ENCODE measurements around the gene NF2.

The NF2 gene

DNA sequence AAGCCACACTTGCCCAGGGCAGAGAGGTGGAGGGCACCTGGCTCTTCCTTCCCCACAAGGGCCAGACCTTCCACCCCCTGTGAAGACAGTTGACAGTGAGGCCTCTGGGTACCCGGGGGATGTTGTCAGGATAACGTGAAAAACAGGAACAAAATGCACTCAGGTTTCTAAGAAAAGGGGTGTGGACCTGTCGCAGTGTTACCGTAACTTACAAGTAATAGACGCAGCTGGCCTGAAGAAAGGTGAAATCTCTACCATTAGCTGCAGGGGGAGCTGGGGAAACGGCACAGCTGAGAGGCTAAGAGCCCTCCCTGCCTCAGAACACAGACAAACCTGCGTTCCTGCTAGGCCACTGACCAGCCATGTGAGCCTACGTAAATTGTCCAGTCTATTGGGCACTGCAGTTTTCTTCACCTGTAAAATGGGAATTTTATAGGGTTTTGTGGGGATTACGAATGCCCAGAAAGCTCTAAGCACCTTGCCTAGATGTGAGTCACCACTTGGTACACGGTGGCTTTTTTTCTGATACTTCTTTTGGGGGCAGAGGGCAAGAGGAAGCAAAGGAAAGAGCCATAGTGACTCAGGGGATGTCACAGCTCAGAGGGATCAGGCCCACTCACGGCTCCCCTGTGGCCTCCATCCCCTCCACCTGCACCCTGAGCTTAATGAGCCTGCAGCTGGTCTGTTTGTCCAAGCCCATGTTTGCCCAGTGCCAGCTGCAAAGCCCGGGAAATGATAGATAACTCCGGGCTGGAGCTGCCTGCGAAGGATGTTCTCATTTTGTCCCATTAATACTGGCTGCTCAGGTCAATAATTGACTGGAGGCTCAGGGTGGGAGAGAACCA is 97.9 kb downstream of the NF2 start:
- DNase-seq, result no peak

DNA sequence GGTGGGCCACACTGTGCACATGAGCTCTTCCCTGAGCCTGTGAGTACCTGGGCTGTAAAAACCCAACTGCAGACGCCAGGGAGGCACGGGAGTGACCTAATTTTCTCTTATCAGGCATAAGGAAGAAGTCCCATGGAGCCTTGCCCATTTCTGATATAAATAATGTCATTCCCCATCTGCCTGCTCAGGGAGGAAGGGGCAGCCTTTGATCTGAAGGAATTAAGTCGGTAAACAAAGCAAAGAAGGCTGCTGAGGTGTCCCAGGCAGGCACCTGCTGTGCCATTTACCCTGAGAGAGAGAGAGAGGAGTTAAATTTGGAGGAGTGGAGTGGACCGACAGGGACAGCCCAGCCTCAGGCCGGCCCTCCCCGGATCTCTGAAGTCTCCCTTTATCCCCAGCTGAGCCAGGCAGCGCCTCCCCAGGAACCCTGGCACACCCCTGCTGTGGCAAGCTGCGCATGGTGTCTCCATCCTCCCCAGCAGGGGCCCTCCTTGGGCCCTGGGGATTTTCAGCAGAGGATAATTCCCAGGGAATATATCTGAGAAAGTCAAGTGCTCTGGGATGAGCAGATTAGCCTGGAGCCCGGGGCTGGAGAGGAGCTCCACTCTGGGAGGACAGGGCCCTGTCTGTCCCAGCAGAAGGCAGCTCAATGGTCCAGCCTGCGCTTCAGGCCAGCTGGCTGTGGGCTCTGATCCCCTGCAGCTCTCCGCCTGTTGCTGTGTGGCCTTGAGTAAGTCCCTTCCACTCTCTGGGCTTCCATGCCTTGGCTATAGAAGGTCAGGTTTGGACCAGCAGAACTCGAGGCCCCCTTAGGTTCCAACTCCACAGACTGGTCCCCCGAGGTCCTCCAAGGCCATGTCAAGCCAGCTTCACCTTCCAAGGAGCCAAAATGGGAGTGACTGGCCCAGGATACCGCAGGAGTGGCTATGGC is 98.8 kb downstream of the NF2 start:
- peak in 3 of 58 donors; percentile 28 to 30 (median 28) for DNase-seq

DNA sequence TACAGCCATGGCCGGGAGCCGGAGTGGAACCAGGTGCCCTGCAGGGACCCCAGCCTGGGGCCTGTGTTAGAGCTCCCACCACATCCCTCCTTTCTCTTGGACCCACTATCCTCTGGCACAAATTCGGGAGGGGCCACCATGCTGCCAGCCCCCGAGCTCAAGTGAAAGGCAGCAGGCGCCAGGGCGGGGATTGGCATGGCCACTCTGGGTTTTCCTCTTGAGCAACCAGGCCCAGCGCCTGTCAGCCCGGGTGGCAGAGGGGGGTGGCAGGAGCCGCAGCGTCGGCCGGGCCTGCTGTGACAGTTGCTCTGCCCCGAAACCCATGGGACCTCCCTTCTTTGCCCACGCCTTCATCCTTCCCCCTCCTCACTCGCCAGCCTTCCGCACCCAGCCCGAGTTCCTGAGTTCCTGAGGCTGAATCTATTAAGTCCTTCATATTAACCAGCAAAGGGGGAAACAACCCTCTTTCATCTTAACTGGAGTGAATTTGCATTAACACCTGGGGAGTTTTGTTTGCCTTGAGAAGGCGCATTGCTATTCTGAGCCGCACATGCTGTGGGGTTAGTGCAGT is 99.6 kb downstream of the NF2 start:
- peak in 23 of 58 donors; percentile 13 to 60 (median 36) for DNase-seq

DNA sequence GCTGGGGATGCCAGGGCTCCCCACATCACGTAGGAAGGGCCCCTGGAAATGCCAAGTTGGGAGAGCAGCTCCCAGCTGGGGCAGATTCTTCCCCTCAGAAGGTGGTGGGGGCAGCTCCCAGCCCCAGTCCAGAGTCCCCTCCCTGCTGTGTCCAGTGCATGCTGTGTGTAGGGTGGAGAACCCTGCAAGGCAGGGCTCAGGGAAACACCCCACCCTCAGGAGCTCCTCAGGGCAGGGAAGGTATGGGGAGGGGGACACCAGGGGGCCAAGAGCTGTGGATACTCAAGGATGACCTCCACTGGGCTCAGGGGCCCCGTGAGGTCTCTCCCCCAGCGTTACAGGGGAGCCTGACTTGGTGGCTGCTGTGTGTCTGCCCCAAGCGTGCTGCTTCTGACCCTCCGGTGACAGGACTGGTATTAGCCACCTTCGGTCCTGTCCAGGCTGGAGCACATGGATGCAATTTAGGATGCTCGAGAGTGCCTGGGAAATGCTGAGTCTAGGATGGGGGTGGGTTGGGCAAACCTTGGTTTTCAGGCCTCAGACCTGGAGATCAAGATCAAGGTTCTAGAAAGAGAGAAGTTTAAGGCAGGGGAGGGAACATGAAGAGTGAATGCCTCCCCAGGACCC is 100.2 kb downstream of the NF2 start:
- DNase-seq, result no peak

DNA sequence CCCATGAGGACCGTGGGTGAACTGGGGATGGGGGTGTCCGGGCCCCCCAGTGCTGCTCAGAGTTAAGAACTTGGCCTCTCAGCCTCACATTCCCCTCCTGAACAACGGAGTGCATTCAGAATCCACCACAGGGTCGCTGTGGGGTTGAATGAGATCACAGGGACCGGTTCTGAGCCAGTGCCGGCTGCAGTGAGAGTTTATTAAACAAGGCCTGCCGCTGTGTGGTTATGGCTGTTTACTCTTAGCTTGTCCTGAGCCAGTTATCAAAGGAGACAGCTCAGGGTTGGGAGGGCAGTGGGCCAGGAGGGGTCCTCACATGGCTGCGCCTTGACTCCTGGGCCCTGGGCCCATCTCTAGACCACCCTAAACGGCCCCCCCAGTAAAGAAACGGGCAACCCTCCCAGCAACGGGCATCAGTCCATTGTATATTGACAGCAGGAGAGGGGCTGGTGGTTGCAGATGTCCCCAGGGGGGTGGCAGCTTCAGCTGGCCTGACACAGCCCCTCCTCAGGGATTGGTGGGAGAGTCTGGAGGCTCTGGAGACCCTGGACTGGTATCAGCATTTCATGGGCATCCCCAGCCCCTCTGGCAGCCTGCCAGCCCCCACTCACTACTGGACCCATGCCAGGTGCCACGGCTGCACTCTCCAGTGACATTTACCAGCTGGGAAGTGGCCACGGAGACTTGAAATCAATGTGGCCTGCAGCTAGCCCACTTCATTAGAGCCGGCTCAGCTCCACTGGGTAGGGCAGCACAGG is 101.3 kb downstream of the NF2 start:
- DNase-seq, result peak in 56 of 58 donors; percentile 23 to 90 (median 75)

DNA sequence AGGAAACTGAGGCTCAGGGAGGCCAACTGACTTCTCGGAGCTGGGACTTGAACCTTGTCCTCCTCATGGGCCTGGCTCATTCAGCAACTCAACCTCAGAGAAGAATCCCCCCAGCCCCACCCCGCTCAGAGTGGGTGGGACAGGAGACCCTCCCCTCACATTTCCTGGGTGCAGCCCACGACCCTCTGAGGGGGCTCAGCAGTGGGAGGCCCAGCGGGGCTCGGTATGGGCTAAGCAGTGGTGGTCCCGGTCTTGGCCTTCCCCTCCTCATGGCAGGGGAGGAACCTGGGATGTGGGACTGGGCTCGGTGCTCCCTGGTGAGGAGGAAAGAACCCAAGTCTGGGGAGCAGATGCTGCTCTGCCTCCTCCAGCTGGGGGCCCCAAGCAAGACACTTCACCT is 102.2 kb downstream of the NF2 start:
- DNase-seq, result no peak

DNA sequence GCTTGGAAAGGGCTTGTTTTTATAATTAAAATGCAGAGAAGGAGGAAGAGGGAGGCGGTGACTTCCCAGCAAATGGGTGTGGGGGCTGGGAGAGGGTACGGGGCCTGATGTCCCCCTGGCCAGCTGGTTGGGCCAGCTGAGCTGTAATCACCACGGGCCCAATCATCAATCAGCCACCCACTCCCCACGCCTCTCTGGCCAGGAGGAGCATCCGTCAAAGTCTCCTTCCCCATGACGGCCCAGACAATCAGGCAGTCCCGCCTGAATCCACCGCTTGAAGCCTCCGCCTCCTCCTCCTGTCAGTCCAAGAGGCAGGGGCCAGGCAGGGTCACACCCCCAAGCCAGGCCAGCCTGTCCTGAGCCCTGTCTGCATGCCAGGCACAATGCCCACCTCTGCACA is 103.1 kb downstream of the NF2 start:
- no peak for DNase-seq

DNA sequence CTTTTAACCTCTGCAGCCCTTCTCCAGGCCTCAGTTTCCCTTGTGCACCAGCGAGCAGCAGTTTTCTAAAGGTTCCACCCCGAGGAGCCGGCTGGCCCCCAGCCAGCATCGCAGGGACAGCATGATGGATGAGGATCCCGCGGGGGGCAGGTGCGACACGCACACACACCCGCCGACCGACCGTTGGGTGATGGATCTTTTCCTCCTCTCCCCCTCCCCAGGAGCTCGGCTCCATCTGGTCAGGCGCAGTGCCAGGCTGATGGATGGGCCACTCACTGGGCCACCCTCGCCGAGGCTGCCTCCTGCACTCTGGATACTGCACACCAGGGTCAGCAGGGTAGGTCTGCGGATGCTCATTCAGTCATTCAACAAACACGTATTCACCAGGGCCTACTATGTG is 103.6 kb downstream of the NF2 start:
- DNase-seq, result no peak

DNA sequence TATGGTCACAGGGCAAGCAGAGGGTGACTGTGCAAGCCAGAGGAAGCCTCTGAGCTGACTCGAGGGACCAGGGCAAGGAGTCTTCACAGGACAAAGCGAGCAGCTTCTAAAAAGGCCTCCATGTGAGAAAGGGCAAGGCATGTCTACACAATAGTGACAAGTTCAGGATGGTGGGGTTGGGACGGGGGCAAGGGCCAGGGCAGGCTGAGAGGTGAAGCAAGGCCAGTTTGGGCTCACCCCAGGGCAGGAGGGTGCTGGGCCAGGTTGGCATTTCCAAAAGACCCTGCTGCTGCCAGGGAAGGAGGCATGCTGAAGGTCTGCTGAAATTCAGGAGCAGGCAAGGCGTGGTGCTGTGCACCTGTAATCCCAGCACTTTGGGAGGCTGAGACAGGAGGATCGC is 104.0 kb downstream of the NF2 start:
- no peak for DNase-seq

DNA sequence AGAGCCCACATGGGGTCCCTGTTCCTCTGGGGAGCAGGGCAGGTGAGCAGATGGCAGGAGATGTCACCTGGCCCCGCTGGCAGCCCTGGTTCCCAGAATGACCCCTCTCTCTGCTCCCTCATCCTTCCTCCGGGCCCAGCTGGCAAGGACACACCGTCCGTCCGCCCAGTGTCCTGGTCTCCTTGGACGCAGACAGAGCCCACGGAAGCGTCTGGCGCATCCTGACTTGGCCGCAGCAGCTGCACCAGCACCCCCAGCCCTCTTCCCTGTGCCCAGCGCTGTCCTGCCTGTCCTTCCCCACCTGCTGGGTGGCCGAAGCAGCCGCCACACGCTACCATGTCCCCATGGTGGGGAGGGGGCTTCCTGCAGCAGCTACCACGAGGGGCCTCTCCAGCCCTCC is 106.8 kb downstream of the NF2 start:
- DNase-seq, result no peak

DNA sequence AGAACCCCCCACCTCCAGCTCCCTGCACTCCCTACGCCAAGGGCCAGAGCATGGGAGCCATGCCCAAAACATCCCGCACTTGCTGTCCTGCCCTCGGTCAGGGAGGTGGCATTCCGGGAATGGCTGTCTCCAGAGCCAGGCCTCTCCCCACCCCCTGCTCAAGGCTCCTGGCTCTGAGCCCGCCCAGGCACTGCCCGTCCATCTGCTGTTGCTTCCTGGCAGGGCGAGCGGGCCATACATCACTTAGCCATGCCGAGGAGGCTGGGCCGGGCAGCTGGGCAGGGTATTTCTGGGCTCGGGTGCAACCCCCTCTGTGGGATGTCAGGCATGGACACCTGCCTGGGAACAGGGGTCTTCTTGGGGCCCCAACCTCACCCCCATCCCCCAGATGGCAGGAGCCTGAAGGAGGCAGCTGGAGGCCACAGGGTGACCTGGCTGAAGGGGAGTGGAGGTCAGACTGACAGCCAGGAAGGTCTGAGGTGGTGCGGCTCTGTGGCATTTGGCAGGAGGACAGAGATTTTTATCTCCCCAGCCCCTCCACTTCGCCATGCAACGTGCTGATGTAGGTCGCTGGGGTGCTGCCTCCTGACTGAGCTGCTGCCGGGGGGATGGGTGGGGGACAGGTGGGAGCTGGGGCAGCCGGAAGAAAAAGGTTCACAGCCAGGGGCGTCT is 107.6 kb downstream of the NF2 start:
- DNase-seq, result peak in 2 of 58 donors; percentile 20 to 21

DNA sequence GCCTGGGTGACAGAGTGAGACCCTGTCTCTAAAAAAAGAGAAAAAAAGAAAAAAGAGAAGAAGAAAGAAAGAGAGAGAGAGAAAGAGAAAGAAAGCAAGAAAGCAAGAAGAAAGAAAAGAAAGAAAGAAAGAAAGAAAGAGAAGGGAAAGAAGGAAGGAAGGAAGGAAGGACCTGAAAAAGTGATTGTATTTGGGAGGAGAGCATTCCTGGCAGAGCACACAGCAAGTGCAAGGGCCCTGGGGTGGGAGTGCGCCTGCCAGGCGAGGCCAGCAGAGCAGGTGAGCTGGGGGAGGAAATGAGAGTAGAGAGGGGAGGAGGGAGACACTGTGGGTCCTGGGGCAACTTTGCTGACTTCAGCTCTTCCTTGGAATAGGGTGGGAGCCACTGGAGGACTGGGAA is 108.7 kb downstream of the NF2 start:
- no peak for DNase-seq

DNA sequence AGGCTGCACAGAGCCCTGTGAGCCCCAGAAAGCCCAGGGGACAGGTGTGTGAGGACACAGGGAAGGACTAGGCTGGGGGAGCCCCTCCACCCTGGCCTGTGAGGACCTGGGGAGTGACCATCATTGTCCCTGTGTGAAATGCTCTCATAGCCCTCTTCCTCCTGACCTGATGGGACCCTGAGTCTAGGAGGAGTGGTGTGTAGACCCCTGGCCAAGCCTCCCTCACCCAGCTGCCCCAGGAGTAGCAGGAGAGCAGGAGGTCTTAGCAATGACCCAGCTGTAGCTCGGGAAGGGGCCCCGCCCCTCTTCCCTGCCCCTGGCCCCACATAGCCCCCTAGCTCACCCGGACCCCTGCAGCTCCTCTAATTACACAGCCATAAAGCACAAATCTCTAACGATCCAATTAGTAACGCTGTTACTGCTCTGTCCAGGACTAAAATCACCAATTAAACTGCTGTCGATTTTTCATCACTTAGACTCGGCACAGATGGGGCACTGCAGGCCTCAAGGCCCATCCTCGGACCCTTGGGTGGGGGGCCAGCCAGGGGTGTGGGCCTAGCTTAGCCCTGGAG is 109.8 kb downstream of the NF2 start:
- no peak for DNase-seq

DNA sequence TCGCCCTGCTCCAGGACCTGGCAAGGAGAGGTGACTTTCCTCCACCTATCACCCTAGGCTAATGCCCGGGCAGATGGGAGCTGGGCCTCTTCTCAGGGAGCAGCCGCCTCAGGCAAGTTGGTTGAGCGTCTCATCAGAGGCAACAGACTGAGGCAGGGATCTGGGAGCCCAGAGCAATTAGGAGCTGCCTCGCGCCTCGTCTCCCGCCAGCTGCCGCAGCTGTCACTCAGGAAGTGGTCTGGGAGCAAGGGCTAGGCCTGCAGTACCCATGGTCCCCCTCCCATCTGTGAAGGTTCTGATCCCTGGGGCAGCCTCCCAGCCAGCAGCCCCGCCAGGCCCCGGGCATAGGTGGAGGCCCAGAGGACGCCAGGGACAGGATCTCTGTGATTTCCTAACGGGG is 111.8 kb downstream of the NF2 start:
- no peak for DNase-seq

DNA sequence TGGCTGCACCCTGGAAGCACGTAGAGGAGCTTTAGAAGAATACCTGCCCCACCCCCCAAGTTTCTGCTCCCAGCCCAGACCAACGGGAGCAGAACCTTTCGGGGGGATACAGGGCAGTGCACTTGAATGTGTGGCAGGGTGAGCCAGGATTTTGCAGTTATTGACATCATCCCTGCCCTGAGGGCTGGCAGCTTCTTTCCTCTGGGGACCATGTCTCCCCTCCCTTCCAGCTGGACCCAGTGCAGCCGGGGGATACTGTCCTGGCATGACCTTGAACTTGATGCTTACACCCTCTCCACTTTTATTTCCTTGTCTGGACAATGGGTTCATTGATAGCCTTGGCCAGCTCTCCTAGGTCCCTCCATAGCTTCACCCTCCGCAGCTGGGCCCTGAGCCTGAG is 112.3 kb downstream of the NF2 start:
- no peak for DNase-seq

DNA sequence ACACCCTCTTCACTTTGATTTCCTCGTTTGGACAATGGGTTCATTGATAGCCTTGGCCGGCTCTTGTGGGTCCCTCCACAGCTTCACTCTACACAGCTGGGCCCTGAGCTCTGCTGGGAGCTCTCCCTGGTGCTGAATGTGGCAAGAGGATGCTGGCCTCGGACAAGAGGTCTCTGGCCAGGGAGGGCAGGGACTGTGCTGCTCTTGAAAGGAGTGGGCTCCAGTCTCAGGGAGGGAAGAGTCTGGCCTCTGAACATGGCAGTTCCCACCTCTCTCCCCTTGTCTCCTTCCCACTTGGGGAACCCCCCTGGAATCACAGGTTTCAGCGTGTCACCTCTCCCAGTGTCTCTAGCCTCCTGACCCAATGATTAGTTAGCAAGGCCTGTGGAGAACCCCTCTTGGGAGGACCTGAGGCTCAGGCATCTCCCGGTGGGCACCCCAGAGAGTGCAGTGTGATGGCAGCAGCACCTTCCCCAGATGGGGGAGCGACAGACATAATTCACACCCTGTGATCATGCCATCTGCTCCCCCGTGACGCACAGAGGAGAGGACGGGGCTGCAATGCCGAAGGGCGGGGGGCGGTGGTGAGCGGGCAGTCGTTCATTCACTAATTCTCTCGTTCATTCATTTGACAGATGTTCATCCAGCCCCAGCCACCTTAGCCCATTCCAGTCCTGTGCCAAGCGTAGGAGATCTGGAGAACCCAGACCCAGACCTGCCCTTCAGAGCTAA is 113.5 kb downstream of the NF2 start:
- peak in 49 of 58 donors; percentile 6 to 81 (median 60) for DNase-seq

DNA sequence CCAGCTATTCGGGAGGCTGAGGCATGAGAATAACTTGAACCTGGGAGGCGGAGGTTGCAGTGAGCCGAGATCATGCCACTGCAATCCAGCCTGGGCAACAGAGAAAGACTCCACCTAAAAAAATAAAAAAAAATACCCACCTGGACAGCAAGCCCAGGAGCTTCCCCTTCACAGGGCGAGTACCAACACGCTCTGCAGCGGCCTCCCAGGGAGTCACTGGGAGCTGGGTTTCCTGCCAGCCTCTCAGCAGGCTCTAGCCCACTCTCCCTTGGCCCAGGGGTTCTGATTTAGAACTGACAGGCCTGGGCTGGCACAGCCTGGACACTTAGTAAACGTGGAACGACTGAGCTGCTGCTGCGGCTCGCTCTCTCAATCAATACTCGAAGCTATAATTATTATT is 114.4 kb downstream of the NF2 start:
- DNase-seq, result no peak

DNA sequence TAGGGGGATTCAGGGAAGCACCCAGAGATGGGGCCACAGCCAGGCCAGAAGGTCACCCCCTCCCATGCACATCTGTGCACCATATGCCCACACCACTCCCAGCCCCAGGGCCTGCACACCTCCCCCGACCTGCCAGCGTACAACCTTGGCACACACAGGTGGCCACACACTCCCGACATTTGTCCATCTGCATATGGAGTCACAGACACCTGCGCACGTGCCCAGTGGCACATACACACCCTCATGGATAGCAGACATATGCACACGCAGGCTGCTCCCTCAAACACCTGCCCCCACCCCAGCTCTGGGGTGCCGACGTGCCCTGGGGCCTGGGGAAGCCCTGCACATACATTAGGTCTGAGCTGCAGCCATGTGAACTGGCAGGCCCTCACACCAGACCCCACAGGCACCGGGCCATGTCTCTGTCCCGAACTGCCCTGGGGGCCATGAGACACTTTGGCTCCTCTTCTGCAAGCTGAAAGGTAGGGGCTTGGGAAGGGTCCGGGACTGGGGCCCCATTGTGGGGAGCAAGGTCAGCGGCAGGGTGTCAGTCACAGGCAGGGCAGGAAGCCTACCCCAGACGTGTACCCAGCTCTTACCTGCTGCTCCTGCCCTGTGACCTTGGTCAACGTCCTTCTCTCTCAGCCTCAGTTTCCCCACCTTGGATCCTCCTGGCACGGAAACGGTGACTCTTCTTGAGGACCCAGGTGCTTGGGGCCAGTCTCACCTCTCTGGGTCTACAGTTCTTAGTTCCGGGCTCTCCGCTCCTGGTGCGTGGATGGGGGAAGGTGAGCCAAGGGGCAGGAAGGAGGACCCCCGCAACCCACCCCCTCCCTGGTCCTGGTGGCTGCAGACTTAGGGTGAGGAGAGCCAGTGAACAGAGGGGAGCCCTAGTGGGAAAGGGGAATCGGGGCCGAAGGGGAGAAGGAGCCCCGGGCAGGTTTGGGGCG is 115.8 kb downstream of the NF2 start:
- no peak for DNase-seq
